K562 (cell line): ENCODE measurements around the gene NT5DC4. TPM values are rescaled to one million over a fixed set of nuclear protein-coding genes. Genes with fewer than 3 reads are reported as not detected.

Experiments
- AFF1 ChIP-seq, 2 experiments: fragments of 450-650 bp; IDR thresholded peaks; 2 replicates each; pipeline ENCODE4 v1.6.1; 2018; ENCODE audit warnings: mild to moderate bottlenecking in 2 of 2, low read depth in 1 of 2; ENCODE audit not compliant: partially characterized antibody in 2 of 2
- FOSL1 ChIP-seq: fragments of 200-800 bp; sonication (Bioruptor generic); conservative IDR thresholded peaks from 2 replicates; pipeline ENCODE4 v1.6.1; 2016; ENCODE audit warnings: missing genetic modification characterization, missing compliant biosample characterization
- FOXK1 ChIP-seq: sonication (generic); formaldehyde crosslinking; IDR thresholded peaks from 2 replicates; pipeline ENCODE4 v1.8.0; 2022; ENCODE audit warnings: missing genetic modification reagents, mild to moderate bottlenecking, borderline replicate concordance
- HSF4 ChIP-seq: fragments of 250-450 bp; sonication (Bioruptor Pico); IDR thresholded peaks from 2 replicates; pipeline ENCODE4 v2.1.2; 2022; ENCODE audit warnings: mild to moderate bottlenecking, moderate library complexity, borderline replicate concordance
- KAT2B ChIP-seq: IDR thresholded peaks from one replicate; pipeline ENCODE4 v1.6.1; 2012; ENCODE audit warnings: low read depth, mild to moderate bottlenecking, control low read depth, inconsistent platforms, low read length, moderate library complexity
- NFXL1 ChIP-seq: fragments of 450-650 bp; formaldehyde crosslinking; IDR thresholded peaks from 2 replicates; pipeline ENCODE4 v1.4.0; 2021; ENCODE audit warnings: mild to moderate bottlenecking
- SMARCA4 ChIP-seq: fragments of 450-650 bp; IDR thresholded peaks from 2 replicates; pipeline ENCODE4 v1.6.1; 2016
- SREBF2 ChIP-seq: sonication (generic); formaldehyde crosslinking; IDR thresholded peaks from 2 replicates; pipeline ENCODE4 v1.4.0; 2020; ENCODE audit warnings: mild to moderate bottlenecking, missing genetic modification reagents
- SRSF7 ChIP-seq: fragments of 200-400 bp; formaldehyde crosslinking; optimal IDR thresholded peaks from 2 replicates; pipeline ENCODE3; 2017; ENCODE audit warnings: mild to moderate bottlenecking, low read depth, low read length
- STAT5B ChIP-seq: fragments of 250-450 bp; sonication (Bioruptor Pico); IDR thresholded peaks from 2 replicates; pipeline ENCODE4 v1.8.0; 2021; ENCODE audit warnings: mild to moderate bottlenecking, inconsistent platforms
- TCFL5 ChIP-seq: fragments of 250-450 bp; sonication (Bioruptor Pico); conservative IDR thresholded peaks from 2 replicates; pipeline ENCODE4 v1.6.1; 2021; ENCODE audit warnings: mild to moderate bottlenecking, moderate library complexity, matching md5 sums
- THAP12 ChIP-seq: fragments of 250-450 bp; sonication (Bioruptor Pico); IDR thresholded peaks from 2 replicates; pipeline ENCODE4 v1.9.0; 2021; ENCODE audit warnings: mild to moderate bottlenecking, inconsistent platforms
- THRAP3 ChIP-seq: fragments of 450-650 bp; IDR thresholded peaks from 2 replicates; pipeline ENCODE4 v1.6.1; 2016; ENCODE audit warnings: mild to moderate bottlenecking, inconsistent platforms, borderline replicate concordance
- ZFP1 ChIP-seq: fragments of 450-650 bp; formaldehyde crosslinking; IDR thresholded peaks from 2 replicates; pipeline ENCODE4 v1.4.0; 2020; ENCODE audit warnings: mild to moderate bottlenecking, mixed read lengths
- ZNF143 ChIP-seq: sonication (generic); formaldehyde crosslinking; IDR thresholded peaks from 2 replicates; pipeline ENCODE4 v1.9.0; 2022; ENCODE audit warnings: mild to moderate bottlenecking, missing genetic modification reagents
- ZNF398 ChIP-seq: fragments of 250-450 bp; sonication (Bioruptor Pico); IDR thresholded peaks from 2 replicates; pipeline ENCODE4 v1.8.0; 2021; ENCODE audit warnings: moderate library complexity, mild to moderate bottlenecking, inconsistent platforms
- ZNF449 ChIP-seq: fragments of 250-450 bp; sonication (Bioruptor Pico); IDR thresholded peaks from 2 replicates; pipeline ENCODE4 v1.8.0; 2022; ENCODE audit warnings: moderate library complexity, mild to moderate bottlenecking, inconsistent platforms
- ZNF589 ChIP-seq: fragments of 200-800 bp; sonication (Bioruptor generic); IDR thresholded peaks from 2 replicates; pipeline ENCODE4 v1.6.1; 2016; ENCODE audit warnings: low read depth, missing genetic modification characterization, missing compliant biosample characterization
- ZNF766 ChIP-seq: fragments of 200-800 bp; sonication (Bioruptor generic); conservative IDR thresholded peaks from 2 replicates; pipeline ENCODE4 v1.6.1; 2016; ENCODE audit warnings: missing genetic modification characterization, missing compliant biosample characterization
- polyA plus RNA-seq, 8 experiments: library from polyadenylated mRNA; depleted of rRNA in 4 of 8; stranded (reverse) in 5 of 8; unstranded in 3 of 8; fragments of >200 nt; fragmentation: Nextera tagmentation in 2 of 8; fragmentation: Illumina TruSeq in 1 of 8; extraction: Ambion mirVana in 2 of 8; extraction: Trizol in 1 of 8; gene quantifications; 2 replicates each; pipeline versions ENCODE4 v1.2.1 to v1.2.3, GENCODE V29; 2011 to 2014; ENCODE audit warnings: inconsistent platforms in 1 of 8, missing spikeins in 1 of 8
- total RNA-seq, 7 experiments: library from RNA; depleted of rRNA in 6 of 7; stranded (reverse); fragments of >200 nt in 6 of 7; fragmentation: Illumina TruSeq in 2 of 7; extraction: Trizol in 2 of 7; gene quantifications; 2 replicates each; pipeline versions ENCODE4 v1.2.1 to v1.2.3, GENCODE V29; 2011 to 2021; ENCODE audit warnings: low replicate concordance in 1 of 7

NT5DC4 gene
- total and polyA plus RNA-seq, 9 of the 15 experiments (the other 6 are each of a cell fraction or from before 2014, with no cell fraction given), result 0.44 to 6.9 (median 2.5) TPM

- TF ChIP-seq SREBF2 (CRISPR knock-in tag) (no peak), ZNF398 (CRISPR knock-in tag) (no peak), NFXL1 (no peak), TCFL5 (CRISPR knock-in tag) (no peak), FOXK1 (CRISPR knock-in tag) (no peak), STAT5B (CRISPR knock-in tag) (no peak), ZNF143 (CRISPR knock-in tag) (no peak), KAT2B (no peak), FOSL1 (tag) (peak; percentile 70), THAP12 (CRISPR knock-in tag) (no peak), ZNF449 (no peak), SRSF7 (no peak), HSF4 (CRISPR knock-in tag) (no peak), THRAP3 (no peak), AFF1 (IDR thresholded peaks at IDR 0.05; ENCODE audit: low read depth in 1 of 2, partially characterized antibody in 2 of 2) (no peak), SMARCA4 (peak; percentile 51), ZFP1 (CRISPR knock-in tag) (no peak), ZNF766 (no peak), ZNF589 (CRISPR knock-in tag) (no peak)
These were observed 7.8 kb upstream of the NT5DC4 start (continued) for GRCh38 chr2:112712903-112713584.
